ENCODE results near the gene PTPRM. TPM values are rescaled to one million over a fixed set of nuclear protein-coding genes. Genes with fewer than 3 reads are reported as not detected.

PTPRM gene
- total and polyA plus RNA-seq, 2 of the 8 experiments (the other 6 are each of a cell fraction or from before 2014, with no cell fraction given), result 4.1 to 7.0 TPM

DNA sequence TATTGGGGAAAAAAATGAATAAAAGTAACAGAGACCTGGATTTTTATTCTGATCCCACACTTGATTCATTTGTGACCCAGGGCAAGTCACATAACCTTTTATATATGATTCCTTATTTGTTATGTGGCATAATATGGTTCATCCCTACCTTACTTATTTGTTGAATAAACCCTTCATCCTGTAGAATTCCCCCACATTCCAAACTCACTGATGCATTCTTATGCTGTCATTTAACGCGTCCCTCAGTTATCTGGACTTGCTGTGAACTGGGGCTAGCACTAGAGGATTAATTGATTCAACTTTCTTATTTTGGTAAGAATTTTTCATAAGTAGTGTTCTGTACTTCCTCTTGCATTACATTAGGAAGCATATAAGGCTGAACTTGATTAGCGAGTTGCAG lies 657.5 kb downstream of the PTPRM start:
- no peak overlapping the region for H2BK5ac ChIP-seq (ENCODE audit: low read depth, low read length)
- no peaks in the 10 kb centered on the region for H3K79me1 ChIP-seq (ENCODE audit: low read depth, low read length)
- H3K36me3 ChIP-seq (ENCODE audit: control insufficient read depth in 2 of 4, insufficient read depth in 4 of 4, low read length in 3 of 4), result peaks cover 0 to 3% (median 0%) of the 10 kb centered on the region in 4 experiments; a peak in 1 of 8 replicates
- 93% methylated on average over 3 of the region's 3 CpGs; no CpG with 5 or more reads in 1 of the 2 experiments for WGBS, 2 experiments (ENCODE audit: extremely low coverage in 1 of 2, insufficient coverage in 1 of 2, insufficient read length in 1 of 2, insufficient replicate concordance in 2 of 2, low coverage in 1 of 2, low lambda C conversion rate in 2 of 2, missing lambda C conversion rate in 1 of 2)
- no peaks in the 10 kb centered on the region for H3K27me3 ChIP-seq (replicated peaks in 1 of 4; ENCODE audit: control insufficient read depth in 3 of 4, extremely low read depth in 1 of 4, insufficient read depth in 3 of 4, low read length in 3 of 4)
- CTCF ChIA-PET (ENCODE audit: partially characterized antibody), result interaction anchor here (0.7 to 1.1 kb wide), 2 partner anchors 85 to 165 kb away, joined by 3 read pairs; no protein-coding TSS in a partner anchor
- no peak overlapping the region for H3K4ac ChIP-seq (replicated peaks; ENCODE audit: insufficient read length, low read depth, low read length)
- no peak overlapping the region for H2BK12ac ChIP-seq (ENCODE audit: low read depth, low read length)
- no peak overlapping the region for H2BK20ac ChIP-seq (ENCODE audit: low read length)
- DNase-seq (ENCODE audit: low read depth in 1 of 2, low spot score in 2 of 2) (no peak), FAIRE-seq (no peak)
- no peak overlapping the region for H2BK15ac ChIP-seq (ENCODE audit: low read length)
- H3K14ac ChIP-seq (ENCODE audit: insufficient read length), result no peak overlapping the region
- H2AK5ac ChIP-seq (ENCODE audit: low read depth, low read length), result no peak overlapping the region
- H3K4me3 ChIP-seq (ENCODE audit: extremely low read depth in 1 of 4, insufficient read depth in 2 of 4, low read depth in 3 of 4, low read length in 4 of 4), result no peak overlapping the region
- POLR2A ChIA-PET (ENCODE audit: partially characterized antibody), result no interaction called here
- H4K91ac ChIP-seq (replicated peaks; ENCODE audit: insufficient read length, low read length), result no peak overlapping the region
- H4K20me1 ChIP-seq (replicated peaks in 1 of 2; ENCODE audit: control insufficient read depth in 1 of 2, insufficient read depth in 2 of 2, low read length in 2 of 2), result no peaks in the 10 kb centered on the region
- no peak overlapping the region for H2BK120ac ChIP-seq (replicated peaks; ENCODE audit: low read depth, low read length)
- H3K4me1 ChIP-seq (replicated peaks in 1 of 4; ENCODE audit: control insufficient read depth in 3 of 4, insufficient read depth in 4 of 4, low read length in 3 of 4), result peaks cover 0 to 4% (median 1%) of the 10 kb centered on the region in 4 experiments; a peak in 2 of 7 replicates
- no peaks in the 10 kb centered on the region for H3K23me2 ChIP-seq (ENCODE audit: low read depth, low read length)
- no peak overlapping the region for H3K9ac ChIP-seq (replicated peaks in 1 of 4; ENCODE audit: extremely low read depth in 1 of 4, low read depth in 3 of 4, low read length in 3 of 4)
- no peak overlapping the region for H3K27ac ChIP-seq (ENCODE audit: low read depth, low read length)
- peaks cover 4 to 14% of the 10 kb centered on the region in 2 experiments; a peak in 2 of 4 replicates for H3K9me3 ChIP-seq (ENCODE audit: insufficient read depth in 2 of 2, low read depth in 1 of 2, low read length in 1 of 2)
- no peak overlapping the region for H2AFZ ChIP-seq (ENCODE audit: low read length)
- no peak overlapping the region for H3K4me2 ChIP-seq (ENCODE audit: insufficient read depth in 1 of 2, low read depth in 2 of 2, low read length in 2 of 2)
- H3K18ac ChIP-seq (ENCODE audit: extremely low read depth, low read length), result no peak overlapping the region
- no peak overlapping the region for H3K56ac ChIP-seq (replicated peaks; ENCODE audit: insufficient read length, low read depth, low read length)
- no peak overlapping the region for H4K8ac ChIP-seq (ENCODE audit: extremely low read depth, insufficient read depth, low read length)
- H3K23ac ChIP-seq (ENCODE audit: insufficient read length), result no peak overlapping the region
- H4K5ac ChIP-seq (ENCODE audit: insufficient read length, low read depth, low read length), result no peak overlapping the region
- H3K79me2 ChIP-seq (ENCODE audit: control insufficient read depth in 1 of 2, insufficient read depth in 2 of 2, low read length in 2 of 2), result no peaks in the 10 kb centered on the region
- TF ChIP-seq GABPA (IDR thresholded peaks at IDR 0.05; ENCODE audit: borderline replicate concordance, insufficient read depth, low read length) (no peak), CHD1 (IDR thresholded peaks at IDR 0.05; ENCODE audit: low read depth, low read length) (no peak), TCF12 (IDR thresholded peaks at IDR 0.05; ENCODE audit: low read depth, low read length) (no peak), JUND (IDR thresholded peaks at IDR 0.05; ENCODE audit: low read length) (no peak), FOSL1 (IDR thresholded peaks at IDR 0.05; ENCODE audit: insufficient read depth, low read depth, low read length) (no peak), POU5F1 (IDR thresholded peaks at IDR 0.05; ENCODE audit: low read depth, low read length) (no peak), SUZ12 (IDR thresholded peaks at IDR 0.05; ENCODE audit: low read length) (no peak), KDM5A (IDR thresholded peaks at IDR 0.05; ENCODE audit: low read length) (no peak), RXRA (IDR thresholded peaks at IDR 0.05; ENCODE audit: insufficient read depth, low read depth, low read length) (no peak), NANOG (IDR thresholded peaks at IDR 0.05; ENCODE audit: insufficient read depth, low read depth, low read length, poor library complexity, severe bottlenecking) (no peak), KDM4A (IDR thresholded peaks at IDR 0.05; ENCODE audit: low read depth, low read length, severe bottlenecking) (no peak), SP1 (IDR thresholded peaks at IDR 0.05; ENCODE audit: low read depth, low read length) (no peak)
- TF ChIP-seq, protein P1, sequence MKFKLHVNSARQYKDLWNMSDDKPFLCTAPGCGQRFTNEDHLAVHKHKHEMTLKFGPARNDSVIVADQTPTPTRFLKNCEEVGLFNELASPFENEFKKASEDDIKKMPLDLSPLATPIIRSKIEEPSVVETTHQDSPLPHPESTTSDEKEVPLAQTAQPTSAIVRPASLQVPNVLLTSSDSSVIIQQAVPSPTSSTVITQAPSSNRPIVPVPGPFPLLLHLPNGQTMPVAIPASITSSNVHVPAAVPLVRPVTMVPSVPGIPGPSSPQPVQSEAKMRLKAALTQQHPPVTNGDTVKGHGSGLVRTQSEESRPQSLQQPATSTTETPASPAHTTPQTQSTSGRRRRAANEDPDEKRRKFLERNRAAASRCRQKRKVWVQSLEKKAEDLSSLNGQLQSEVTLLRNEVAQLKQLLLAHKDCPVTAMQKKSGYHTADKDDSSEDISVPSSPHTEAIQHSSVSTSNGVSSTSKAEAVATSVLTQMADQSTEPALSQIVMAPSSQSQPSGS (IDR thresholded peaks at IDR 0.05; ENCODE audit: low read length), result no peak
